ENCODE data around the gene C16orf95.
"Not testable (repeated sequence)": the region's sequence is repeated elsewhere in the genome, so short reads cannot be mapped to it uniquely, and the experiment has no call there.

Gene C16orf95

DNA sequence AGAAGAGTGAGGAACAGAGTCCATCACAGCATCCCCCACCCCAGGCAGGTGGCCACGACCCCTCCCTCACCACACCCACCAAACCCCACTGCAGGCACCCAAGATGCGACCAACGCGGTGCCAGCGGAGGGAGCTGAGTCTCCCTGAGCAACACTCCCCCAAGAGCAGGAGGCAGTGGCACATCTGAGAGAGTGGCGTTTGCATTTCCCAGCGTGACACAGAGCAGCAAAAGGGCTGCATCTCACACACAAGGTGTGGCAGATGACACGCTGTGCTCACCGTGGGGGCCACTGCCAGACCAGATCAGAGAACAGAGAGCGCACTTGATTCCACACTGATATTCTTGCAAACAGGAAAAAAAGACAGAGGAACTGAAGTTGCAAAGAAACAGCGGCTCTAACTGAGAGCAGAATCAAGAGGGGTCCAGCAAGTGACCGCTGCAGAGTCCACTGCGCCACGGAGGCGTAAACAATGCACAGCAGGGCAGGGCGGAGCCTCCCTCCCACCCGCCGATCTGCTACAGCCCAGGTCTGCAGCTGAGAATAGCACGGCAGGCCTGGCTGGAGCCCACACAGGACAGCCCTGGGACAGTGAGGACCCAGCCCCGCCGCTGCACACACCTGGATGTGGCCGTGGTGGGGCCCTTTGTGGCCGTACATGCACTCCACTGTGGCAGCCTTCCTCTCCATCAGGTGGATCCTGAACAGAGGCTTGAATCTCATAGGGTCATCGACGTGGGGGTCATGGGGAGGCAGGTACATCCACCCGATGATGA lies 26.0 kb upstream of the C16orf95 start:
- no peaks in the 10 kb centered on the region for H3K9me3 ChIP-seq
- DNase-seq (ENCODE audit: low spot score in 2 of 2), result no peak
- H3K36me3 ChIP-seq (replicated peaks), result peaks cover 31% of the 10 kb centered on the region
- in situ Hi-C loops (cut with MboI; ENCODE audit: low sequenced_read_pairs), result no loop called here
- no peaks in the 10 kb centered on the region for H3K27me3 ChIP-seq (ENCODE audit: low read depth)
- no peaks in the 10 kb centered on the region for H3K4me1 ChIP-seq
- H3K4me3 ChIP-seq, result no peak overlapping the region

DNA sequence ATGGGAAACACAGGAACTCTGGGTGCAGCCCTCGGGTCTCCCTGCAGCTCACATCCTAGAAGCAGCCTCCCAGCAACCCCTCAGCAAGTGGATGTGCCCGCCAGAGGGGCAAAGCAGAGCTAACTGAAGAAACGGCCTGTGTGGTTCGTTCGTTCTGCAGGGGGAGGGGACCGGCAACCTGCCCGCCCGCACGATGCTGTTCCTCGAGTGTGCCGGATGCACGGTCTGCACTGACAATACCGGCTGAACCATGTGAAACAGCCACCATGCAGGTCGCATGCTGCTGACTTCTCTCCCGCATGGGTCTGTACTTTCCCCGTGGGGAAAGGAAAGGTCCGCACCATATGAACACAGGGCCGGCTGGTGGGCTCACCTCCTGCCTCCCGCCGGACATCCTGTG lies 25.3 kb upstream of the C16orf95 start:
- no peak overlapping the region for H3K4me3 ChIP-seq
- in situ Hi-C loops (cut with MboI; ENCODE audit: low sequenced_read_pairs), result no loop called here
- H3K4me1 ChIP-seq, result no peaks in the 10 kb centered on the region
- H3K9me3 ChIP-seq, result no peaks in the 10 kb centered on the region
- H3K36me3 ChIP-seq (replicated peaks), result peaks cover 31% of the 10 kb centered on the region
- no peaks in the 10 kb centered on the region for H3K27me3 ChIP-seq (ENCODE audit: low read depth)
- DNase-seq (ENCODE audit: low spot score in 2 of 2), result no peak

GRCh38 chr16:87340198-87340597 lies 23.0 kb upstream of the C16orf95 start:
- in situ Hi-C loops (cut with MboI; ENCODE audit: low sequenced_read_pairs), result no loop called here
- no peak overlapping the region for H3K4me3 ChIP-seq
- no peak for DNase-seq (ENCODE audit: low spot score in 2 of 2)
- H3K27me3 ChIP-seq (ENCODE audit: low read depth), result no peaks in the 10 kb centered on the region
- no peaks in the 10 kb centered on the region for H3K9me3 ChIP-seq
- peaks cover 31% of the 10 kb centered on the region for H3K36me3 ChIP-seq (replicated peaks)
- H3K4me1 ChIP-seq, result no peaks in the 10 kb centered on the region

- H3K4me1 ChIP-seq; H3K4me3 ChIP-seq; DNase-seq (ENCODE audit: low spot score in 2 of 2); H3K9me3 ChIP-seq; H3K27me3 ChIP-seq (ENCODE audit: low read depth); in situ Hi-C loops (cut with MboI; ENCODE audit: low sequenced_read_pairs): not testable (repeated sequence)
- peaks cover 31% of the 10 kb centered on the region for H3K36me3 ChIP-seq (replicated peaks)
Measured at GRCh38 chr16:87339724-87340105, 22.5 kb upstream of the C16orf95 start.

DNA sequence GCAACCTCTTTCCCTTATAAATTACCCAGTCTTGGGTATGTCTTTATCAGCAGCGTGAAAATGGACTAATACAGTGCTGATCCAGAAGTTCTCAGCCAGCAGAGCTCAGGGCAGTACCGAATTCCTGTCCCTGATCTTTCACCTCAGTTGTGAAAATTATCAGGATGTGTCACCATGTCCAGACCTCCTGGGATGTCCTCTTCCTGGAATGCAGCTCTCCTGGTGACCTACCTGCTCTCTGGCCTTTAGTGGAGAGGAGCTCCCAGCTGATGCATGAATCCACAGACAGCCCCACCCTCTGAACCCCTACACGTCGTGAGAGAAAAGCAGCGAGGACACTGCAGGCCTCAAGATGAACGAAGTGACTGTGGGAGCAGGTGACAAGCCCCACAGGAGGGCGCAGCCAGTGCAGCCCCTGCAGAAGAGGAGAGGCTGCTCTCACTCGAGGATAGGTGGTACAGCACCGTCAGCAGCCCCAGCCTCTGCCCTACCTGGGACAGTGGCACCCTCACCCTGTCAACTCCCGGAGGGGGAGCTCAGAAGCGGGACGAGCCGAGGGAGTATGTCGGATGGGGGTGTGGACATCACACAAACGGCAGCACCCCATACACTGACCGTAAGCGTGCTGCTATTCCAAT lies 22.0 kb upstream of the C16orf95 start:
- Histone ChIP-seq H3K27me3 (ENCODE audit: low read depth) (no peaks in the 10 kb centered on the region), H3K4me3 (no peak overlapping the region), H3K36me3 (replicated peaks) (peaks cover 34% of the 10 kb centered on the region), H3K4me1 (no peaks in the 10 kb centered on the region), H3K9me3 (no peaks in the 10 kb centered on the region)
- in situ Hi-C loops (cut with MboI; ENCODE audit: low sequenced_read_pairs), result no loop called here
- no peak for DNase-seq (ENCODE audit: low spot score in 2 of 2)

DNA sequence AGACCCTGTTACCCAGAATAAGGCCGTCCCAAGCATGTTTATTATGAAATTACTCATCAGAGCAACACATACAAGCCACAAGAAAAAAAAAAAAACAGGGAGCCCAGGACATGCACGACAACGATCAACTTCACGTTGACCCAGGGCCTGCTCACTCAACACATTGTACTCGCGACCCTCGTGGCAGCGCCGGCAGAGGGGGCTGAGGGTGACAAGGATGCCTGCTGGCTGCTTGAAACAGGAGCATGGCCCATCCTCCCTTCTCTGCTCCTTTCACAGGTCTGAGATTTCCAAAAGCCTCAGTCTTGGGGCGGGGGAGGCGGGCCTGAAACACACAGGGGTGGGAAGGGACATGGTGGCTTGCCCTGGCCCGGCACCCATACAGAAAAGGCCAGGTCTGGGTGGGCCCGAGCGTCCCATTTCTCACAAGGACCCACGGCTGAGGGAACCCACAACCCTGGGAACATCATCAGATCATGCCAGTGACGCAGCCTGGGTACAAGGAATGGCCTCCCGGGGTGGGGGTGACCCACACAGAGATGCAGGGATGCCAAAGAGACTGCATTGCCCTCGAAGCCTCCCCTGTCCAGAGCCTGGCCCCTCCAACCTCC lies 21.1 kb upstream of the C16orf95 start:
- H3K4me1 ChIP-seq, result no peaks in the 10 kb centered on the region
- DNase-seq (ENCODE audit: low spot score in 2 of 2), result no peak
- H3K9me3 ChIP-seq, result no peaks in the 10 kb centered on the region
- H3K4me3 ChIP-seq, result no peak overlapping the region
- no peaks in the 10 kb centered on the region for H3K27me3 ChIP-seq (ENCODE audit: low read depth)
- in situ Hi-C loops (cut with MboI; ENCODE audit: low sequenced_read_pairs), result no loop called here
- H3K36me3 ChIP-seq (replicated peaks), result peaks cover 37% of the 10 kb centered on the region

- Histone ChIP-seq H3K4me1 (no peaks in the 10 kb centered on the region), H3K4me3 (no peak overlapping the region), H3K36me3 (replicated peaks) (peaks cover 29% of the 10 kb centered on the region), H3K9me3 (no peaks in the 10 kb centered on the region), H3K27me3 (ENCODE audit: low read depth) (no peaks in the 10 kb centered on the region)
- no peak for DNase-seq (ENCODE audit: low spot score in 2 of 2)
- in situ Hi-C loops (cut with MboI; ENCODE audit: low sequenced_read_pairs), result no loop called here
Measured at GRCh38 chr16:87337262-87337771, 20.1 kb upstream of the C16orf95 start.

DNA sequence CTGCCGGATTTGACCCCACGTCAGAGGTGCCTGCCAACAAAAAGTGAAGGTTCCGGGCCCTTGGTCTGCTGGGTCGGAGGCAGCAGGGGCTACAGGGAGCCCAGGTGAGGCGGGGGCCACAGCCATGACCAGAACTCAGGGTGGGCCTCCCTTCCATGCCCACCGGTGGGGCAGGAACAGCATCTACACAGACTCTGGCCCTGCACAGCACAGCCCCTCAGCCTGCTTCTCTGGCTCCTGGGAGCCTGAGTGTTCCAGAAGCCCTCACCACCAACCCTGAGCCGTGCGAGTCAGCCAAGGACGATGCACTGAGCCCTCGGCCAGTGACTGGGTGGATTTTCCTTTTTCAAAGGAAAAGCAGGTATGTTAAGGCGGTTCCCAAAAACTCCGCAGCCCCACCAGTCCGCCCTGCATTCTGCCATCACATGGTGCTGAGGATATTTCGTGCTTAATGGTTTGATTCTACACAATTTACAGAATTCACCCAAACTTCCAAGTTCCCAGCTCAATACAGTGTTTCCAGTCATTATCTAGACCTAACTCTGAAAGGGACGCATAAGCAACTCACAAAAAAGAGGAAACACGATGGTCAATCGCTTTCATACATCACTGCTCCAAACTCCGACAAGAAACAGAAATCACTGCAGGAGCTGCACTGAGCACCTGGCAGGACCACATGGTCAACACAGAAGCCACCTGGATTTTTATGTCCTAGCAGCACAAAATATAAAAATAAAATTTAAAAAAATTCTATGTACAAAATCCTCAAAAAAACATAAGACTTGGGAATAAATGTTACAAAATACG lies 19.4 kb upstream of the C16orf95 start:
- Histone ChIP-seq H3K9me3 (no peaks in the 10 kb centered on the region), H3K36me3 (replicated peaks) (peaks cover 24% of the 10 kb centered on the region), H3K27me3 (ENCODE audit: low read depth) (no peaks in the 10 kb centered on the region), H3K4me3 (no peak overlapping the region), H3K4me1 (no peaks in the 10 kb centered on the region)
- in situ Hi-C loops (cut with MboI; ENCODE audit: low sequenced_read_pairs), result no loop called here
- no peak for DNase-seq (ENCODE audit: low spot score in 2 of 2)

GRCh38 chr16:87335625-87336433 lies 18.6 kb upstream of the C16orf95 start:
- H3K9me3 ChIP-seq, result no peaks in the 10 kb centered on the region
- no peak overlapping the region for H3K4me3 ChIP-seq
- in situ Hi-C loops (cut with MboI; ENCODE audit: low sequenced_read_pairs), result no loop called here
- H3K4me1 ChIP-seq, result no peaks in the 10 kb centered on the region
- peaks cover 27% of the 10 kb centered on the region for H3K36me3 ChIP-seq (replicated peaks)
- H3K27me3 ChIP-seq (ENCODE audit: low read depth), result no peaks in the 10 kb centered on the region
- no peak for DNase-seq (ENCODE audit: low spot score in 2 of 2)

DNA sequence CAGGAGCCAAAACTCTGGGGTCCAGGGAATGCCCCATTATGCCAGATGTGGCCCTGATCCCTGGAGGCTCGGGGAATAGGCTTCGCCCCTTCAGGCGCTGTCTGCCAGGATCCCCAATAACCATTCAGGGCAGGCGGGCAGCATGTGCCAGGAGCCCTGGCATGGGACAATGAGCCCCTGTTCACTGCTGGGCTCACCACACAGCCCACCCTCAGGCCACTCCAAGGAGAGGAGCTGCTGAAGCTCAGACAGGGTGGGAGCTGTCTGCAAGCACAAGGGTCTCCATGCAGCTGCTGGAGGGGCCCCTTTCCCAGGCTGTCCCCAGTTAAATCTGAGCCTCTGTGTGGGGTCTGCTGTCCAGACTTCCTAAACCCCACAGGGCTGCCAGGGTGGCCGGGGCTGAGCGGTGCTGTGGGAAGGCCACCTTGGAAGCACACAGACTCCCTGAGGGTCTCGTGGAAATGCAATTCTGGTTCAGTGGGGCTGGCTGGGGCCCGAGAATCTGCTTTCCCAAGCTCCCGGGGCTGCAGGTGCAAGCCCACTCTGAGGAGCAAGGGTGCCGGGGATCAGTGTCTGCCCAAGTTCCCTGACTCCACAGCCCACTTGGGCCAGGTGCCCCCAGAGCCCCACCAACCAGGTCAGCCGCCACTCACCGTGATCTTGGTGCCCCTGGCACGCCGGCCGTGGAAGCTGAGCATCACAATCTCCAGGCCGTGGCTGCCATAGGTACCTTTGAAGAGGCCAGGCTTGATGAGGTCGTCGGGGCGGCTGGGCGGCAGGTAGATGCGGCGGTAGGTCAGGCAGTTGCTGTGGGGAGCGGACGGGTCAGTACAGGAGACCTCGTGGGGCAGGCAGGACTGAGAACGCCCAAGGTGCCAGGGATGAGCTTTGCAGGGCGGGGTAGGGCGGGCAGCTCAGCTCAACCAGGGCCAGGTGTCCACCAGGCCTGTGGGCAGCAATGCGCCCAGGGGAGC lies 17.7 kb upstream of the C16orf95 start:
- Histone ChIP-seq H3K9me3 (no peaks in the 10 kb centered on the region), H3K4me1 (no peaks in the 10 kb centered on the region), H3K36me3 (replicated peaks) (peaks cover 35% of the 10 kb centered on the region), H3K27me3 (ENCODE audit: low read depth) (no peaks in the 10 kb centered on the region), H3K4me3 (no peak overlapping the region)
- in situ Hi-C loops (cut with MboI; ENCODE audit: low sequenced_read_pairs), result no loop called here
- DNase-seq (ENCODE audit: low spot score in 2 of 2), result no peak

- H3K27me3 ChIP-seq (ENCODE audit: low read depth), result no peaks in the 10 kb centered on the region
- no peak for DNase-seq (ENCODE audit: low spot score in 2 of 2)
- in situ Hi-C loops (cut with MboI; ENCODE audit: low sequenced_read_pairs), result no loop called here
- H3K4me1 ChIP-seq, result no peaks in the 10 kb centered on the region
- no peaks in the 10 kb centered on the region for H3K9me3 ChIP-seq
- H3K4me3 ChIP-seq, result no peak overlapping the region
- peaks cover 29% of the 10 kb centered on the region for H3K36me3 ChIP-seq (replicated peaks)
Measured at GRCh38 chr16:87333581-87334331, 16.6 kb upstream of the C16orf95 start.

GRCh38 chr16:87333101-87333500 lies 15.9 kb upstream of the C16orf95 start:
- Histone ChIP-seq H3K9me3 (no peaks in the 10 kb centered on the region), H3K27me3 (ENCODE audit: low read depth) (no peaks in the 10 kb centered on the region), H3K4me3 (no peak overlapping the region), H3K36me3 (replicated peaks) (peaks cover 29% of the 10 kb centered on the region), H3K4me1 (no peaks in the 10 kb centered on the region)
- no peak for DNase-seq (ENCODE audit: low spot score in 2 of 2)
- in situ Hi-C loops (cut with MboI; ENCODE audit: low sequenced_read_pairs), result no loop called here
